ENCODE data around the gene CYFIP2.

Gene CYFIP2

DNA sequence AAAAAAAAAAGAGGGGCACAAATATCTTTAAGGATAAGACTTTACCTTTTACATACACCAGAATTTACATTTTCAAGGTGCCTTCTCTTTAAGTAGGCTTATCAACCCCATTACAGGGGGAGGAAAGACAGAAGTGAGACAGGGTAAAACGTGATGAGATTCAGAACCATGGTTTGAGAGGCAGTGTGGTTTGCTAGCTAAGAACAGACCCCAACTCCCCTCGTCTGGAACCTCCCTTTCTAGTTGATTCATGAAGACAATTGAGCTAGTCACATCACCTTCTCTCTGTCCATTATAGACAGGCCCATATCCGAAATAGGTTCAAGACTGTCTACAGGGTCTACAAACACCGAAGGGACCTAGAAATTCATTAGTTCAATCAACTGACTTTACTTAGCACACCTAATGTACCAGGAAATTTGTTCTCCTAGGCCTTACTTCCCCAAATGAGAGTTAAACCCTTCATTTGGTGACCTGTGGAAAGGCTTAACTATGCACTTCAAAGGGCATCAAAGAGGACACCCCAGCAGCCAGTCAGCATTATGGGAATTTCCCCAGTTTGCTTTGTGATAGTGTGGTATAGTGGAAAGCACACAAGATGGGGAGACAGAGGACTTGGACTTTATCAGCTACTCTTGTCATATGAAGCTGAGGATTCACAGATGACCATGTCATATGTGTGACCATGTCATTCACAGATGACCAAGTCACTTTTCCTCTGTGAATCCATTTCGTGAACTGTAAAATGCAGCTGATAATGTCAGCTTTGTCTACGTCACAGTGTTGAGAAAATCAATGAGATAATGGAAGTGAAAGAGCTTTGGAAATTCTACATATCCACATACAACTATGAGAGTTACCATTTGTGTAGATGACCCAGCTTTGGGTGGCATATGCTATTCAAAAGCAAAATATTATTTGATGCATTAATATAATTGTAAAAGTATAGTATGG, 40.2 kb upstream of the CYFIP2 start:
- H3K79me2 ChIP-seq (ENCODE audit: low read length): no peaks in the 10 kb centered on the region
- no peaks in the 10 kb centered on the region for H3F3A ChIP-seq (ENCODE audit: insufficient read depth, low read length)
- no peak overlapping the region for H2AFZ ChIP-seq (ENCODE audit: low read length)
- H3K4me1 ChIP-seq (ENCODE audit: low read length): peaks cover 5% of the 10 kb centered on the region; the same call in 1 of the 2 replicates
- H3K4me3 ChIP-seq (ENCODE audit: low read length): no peak overlapping the region
- no peaks in the 10 kb centered on the region for H3K36me3 ChIP-seq (replicated peaks; ENCODE audit: insufficient read depth, low read length)
- no peaks in the 10 kb centered on the region for H3K9me2 ChIP-seq (replicated peaks; ENCODE audit: insufficient read depth, low read length)
- no peak overlapping the region for H3K4me2 ChIP-seq (ENCODE audit: low read depth, low read length)
- no peaks in the 10 kb centered on the region for H3K27me3 ChIP-seq (replicated peaks; ENCODE audit: insufficient read depth, low read length)
- H3K9me3 ChIP-seq (replicated peaks; ENCODE audit: insufficient read depth, low read length): no peaks in the 10 kb centered on the region
- H4K20me1 ChIP-seq (ENCODE audit: insufficient read depth, low read length): no peaks in the 10 kb centered on the region
- no peak overlapping the region for H3K27ac ChIP-seq (ENCODE audit: low read length)
- no peak for DNase-seq
- no peak overlapping the region for H3K9ac ChIP-seq (ENCODE audit: low read length)
- TF ChIP-seq EZH2phosphoT487 (IDR thresholded peaks at IDR 0.05; ENCODE audit: low read length) (no peak), CTCF (IDR thresholded peaks at IDR 0.05; ENCODE audit: low read length) (no peak), EZH2 (optimal IDR thresholded peaks at IDR 0.05; ENCODE audit: low read depth, low read length) (no peak)

DNA sequence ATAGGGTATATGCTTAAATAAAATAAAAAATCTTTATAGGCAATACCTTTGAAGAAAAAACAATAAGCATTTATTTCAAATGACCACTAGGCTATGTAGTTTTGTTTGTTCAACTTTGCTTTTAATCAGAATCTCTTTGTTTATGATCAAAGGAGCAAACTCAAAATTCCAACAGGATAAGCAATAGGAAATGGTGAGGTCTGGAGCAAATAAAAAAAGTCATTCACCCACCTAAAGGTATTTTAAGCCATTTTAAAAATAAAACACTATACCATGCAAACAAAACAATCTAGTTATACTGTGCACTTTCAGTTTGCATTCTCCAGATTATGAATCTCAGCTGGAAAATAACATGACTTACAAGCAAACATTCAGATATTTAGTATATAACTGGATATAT, 35.3 kb upstream of the CYFIP2 start:
- Histone ChIP-seq H3K27me3 (replicated peaks; ENCODE audit: insufficient read depth, low read length) (no peaks in the 10 kb centered on the region), H3K4me2 (ENCODE audit: low read depth, low read length) (no peak overlapping the region), H3K79me2 (ENCODE audit: low read length) (no peaks in the 10 kb centered on the region), H3K4me3 (ENCODE audit: low read length) (no peak overlapping the region), H2AFZ (ENCODE audit: low read length) (no peak overlapping the region), H3K4me1 (ENCODE audit: low read length) (no peaks in the 10 kb centered on the region), H3F3A (ENCODE audit: insufficient read depth, low read length) (no peaks in the 10 kb centered on the region), H3K9me3 (replicated peaks; ENCODE audit: insufficient read depth, low read length) (no peaks in the 10 kb centered on the region), H3K36me3 (replicated peaks; ENCODE audit: insufficient read depth, low read length) (no peaks in the 10 kb centered on the region), H3K9ac (ENCODE audit: low read length) (no peak overlapping the region), H3K9me2 (replicated peaks; ENCODE audit: insufficient read depth, low read length) (no peaks in the 10 kb centered on the region), H3K27ac (ENCODE audit: low read length) (no peak overlapping the region), H4K20me1 (ENCODE audit: insufficient read depth, low read length) (no peaks in the 10 kb centered on the region)
- TF ChIP-seq CTCF (IDR thresholded peaks at IDR 0.05; ENCODE audit: low read length) (no peak), EZH2phosphoT487 (IDR thresholded peaks at IDR 0.05; ENCODE audit: low read length) (no peak), EZH2 (optimal IDR thresholded peaks at IDR 0.05; ENCODE audit: low read depth, low read length) (no peak)
- DNase-seq: no peak

GRCh38 chr5:157232706-157233105, 33.2 kb upstream of the CYFIP2 start:
- H3K4me1 ChIP-seq (ENCODE audit: low read length): no peaks in the 10 kb centered on the region
- H3K36me3 ChIP-seq (replicated peaks; ENCODE audit: insufficient read depth, low read length): no peaks in the 10 kb centered on the region
- no peaks in the 10 kb centered on the region for H4K20me1 ChIP-seq (ENCODE audit: insufficient read depth, low read length)
- H2AFZ ChIP-seq (ENCODE audit: low read length): no peak overlapping the region
- TF ChIP-seq EZH2 (optimal IDR thresholded peaks at IDR 0.05; ENCODE audit: low read depth, low read length) (no peak), CTCF (IDR thresholded peaks at IDR 0.05; ENCODE audit: low read length) (no peak), EZH2phosphoT487 (IDR thresholded peaks at IDR 0.05; ENCODE audit: low read length) (no peak)
- no peak overlapping the region for H3K27ac ChIP-seq (ENCODE audit: low read length)
- H3K9me2 ChIP-seq (replicated peaks; ENCODE audit: insufficient read depth, low read length): no peaks in the 10 kb centered on the region
- no peaks in the 10 kb centered on the region for H3K9me3 ChIP-seq (replicated peaks; ENCODE audit: insufficient read depth, low read length)
- no peaks in the 10 kb centered on the region for H3F3A ChIP-seq (ENCODE audit: insufficient read depth, low read length)
- no peak overlapping the region for H3K4me2 ChIP-seq (ENCODE audit: low read depth, low read length)
- no peaks in the 10 kb centered on the region for H3K27me3 ChIP-seq (replicated peaks; ENCODE audit: insufficient read depth, low read length)
- no peak overlapping the region for H3K9ac ChIP-seq (ENCODE audit: low read length)
- no peak for DNase-seq
- H3K4me3 ChIP-seq (ENCODE audit: low read length): no peak overlapping the region
- no peaks in the 10 kb centered on the region for H3K79me2 ChIP-seq (ENCODE audit: low read length)
